GM12891 (cell line): ENCODE results near the gene SELENOW.

Source experiments
- POLR2A ChIP-seq: IDR thresholded peaks from 2 replicates; pipeline ENCODE4 v1.6.1; 2011; ENCODE audit warnings: low read depth, low read length, control low read depth
- POU2F2 ChIP-seq: IDR thresholded peaks from 2 replicates; pipeline ENCODE4 v1.6.1; 2011; ENCODE audit warnings: low read depth, mild to moderate bottlenecking, control low read depth, low read length, moderate library complexity
- SPI1 ChIP-seq: IDR thresholded peaks from 2 replicates; pipeline ENCODE4 v1.6.1; 2011; ENCODE audit warnings: low read depth, low read length, control low read depth
- TAF1 ChIP-seq: IDR thresholded peaks from 2 replicates; pipeline ENCODE4 v1.6.1; 2011; ENCODE audit warnings: low read depth, low read length, control low read depth

GRCh38 chr19:47806435-47806834, 27.9 kb downstream of the SELENOW start:
- no peak for TF ChIP-seq POLR2A
- TF ChIP-seq POU2F2: no peak
- no peak for TF ChIP-seq SPI1
- no peak for TF ChIP-seq TAF1
